Gastrocnemius medialis (tissue), 4 donors: ENCODE data around the gene GFY.

Experiments used
- POLR2A ChIP-seq, 2 donors: fragments of 450-650 bp; IDR thresholded peaks; one replicate each; pipeline ENCODE4 v1.6.1; 2017; ENCODE audit warnings: antibody characterized with exemption in 2 of 2, mild to moderate bottlenecking in 2 of 2, moderate library complexity in 2 of 2
- TF ChIP-seq, protein P1 (sequence below), 5 experiments: fragments of 450-650 bp in 3 of 5; fragments of 200-600 bp in 2 of 5; sonication (generic) in 2 of 5; IDR thresholded peaks in 4 of 5; conservative IDR thresholded peaks in 1 of 5; 1 replicate in 4 of 5; 2 replicates in 1 of 5; pipeline ENCODE4 v1.5.1; 2016 to 2019; ENCODE audit warnings: antibody characterized with exemption in 5 of 5, mild to moderate bottlenecking in 3 of 5, moderate library complexity in 3 of 5

GRCh38 chr19:49463960-49464740 lies 39.0 kb downstream of the GFY start:
- TF ChIP-seq, protein P1, sequence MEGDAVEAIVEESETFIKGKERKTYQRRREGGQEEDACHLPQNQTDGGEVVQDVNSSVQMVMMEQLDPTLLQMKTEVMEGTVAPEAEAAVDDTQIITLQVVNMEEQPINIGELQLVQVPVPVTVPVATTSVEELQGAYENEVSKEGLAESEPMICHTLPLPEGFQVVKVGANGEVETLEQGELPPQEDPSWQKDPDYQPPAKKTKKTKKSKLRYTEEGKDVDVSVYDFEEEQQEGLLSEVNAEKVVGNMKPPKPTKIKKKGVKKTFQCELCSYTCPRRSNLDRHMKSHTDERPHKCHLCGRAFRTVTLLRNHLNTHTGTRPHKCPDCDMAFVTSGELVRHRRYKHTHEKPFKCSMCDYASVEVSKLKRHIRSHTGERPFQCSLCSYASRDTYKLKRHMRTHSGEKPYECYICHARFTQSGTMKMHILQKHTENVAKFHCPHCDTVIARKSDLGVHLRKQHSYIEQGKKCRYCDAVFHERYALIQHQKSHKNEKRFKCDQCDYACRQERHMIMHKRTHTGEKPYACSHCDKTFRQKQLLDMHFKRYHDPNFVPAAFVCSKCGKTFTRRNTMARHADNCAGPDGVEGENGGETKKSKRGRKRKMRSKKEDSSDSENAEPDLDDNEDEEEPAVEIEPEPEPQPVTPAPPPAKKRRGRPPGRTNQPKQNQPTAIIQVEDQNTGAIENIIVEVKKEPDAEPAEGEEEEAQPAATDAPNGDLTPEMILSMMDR (IDR thresholded peaks at IDR 0.05 in 4 of 5, conservative IDR thresholded peaks at IDR 0.05 in 1 of 5), result no peak
- TF ChIP-seq POLR2A (IDR thresholded peaks at IDR 0.05), result no peak
